ENCODE results near the gene OAS2.

Gene OAS2

DNA sequence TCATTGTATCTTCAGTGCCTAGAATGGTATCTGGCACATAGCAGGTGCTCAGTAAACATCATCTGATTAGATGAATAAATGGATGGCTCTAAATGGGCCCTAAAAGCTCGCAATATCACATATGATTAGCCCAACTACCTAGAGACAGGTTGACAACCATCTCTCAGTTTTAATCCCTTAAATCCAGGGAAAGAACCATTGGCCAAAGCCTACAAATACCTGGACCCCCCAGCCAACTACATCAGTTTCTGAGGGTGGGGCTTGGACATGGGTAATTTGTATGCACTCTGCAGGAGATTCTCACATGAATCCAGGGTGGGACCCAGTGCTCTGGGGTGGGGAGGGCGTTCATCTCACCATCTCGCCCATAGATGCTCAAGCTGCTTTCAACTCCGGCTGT is 73.4 kb downstream of the OAS2 start:
- Histone ChIP-seq H3F3A (ENCODE audit: insufficient read depth) (peaks cover 62% of the 10 kb centered on the region), H3K27me3 (ENCODE audit: low read length) (no peaks in the 10 kb centered on the region), H4K20me1 (ENCODE audit: low read depth, low read length) (no peaks in the 10 kb centered on the region), H3K9me3 (ENCODE audit: insufficient read depth, low read length) (no peaks in the 10 kb centered on the region), H3K27ac (ENCODE audit: low read depth, low read length) (peak overlapping the region; percentile 99), H3K4me3 (ENCODE audit: insufficient read depth, low read length, poor library complexity, severe bottlenecking) (no peak overlapping the region), H2AFZ (ENCODE audit: low read depth, low read length, severe bottlenecking) (no peak overlapping the region), H3K9ac (ENCODE audit: low read length) (peak overlapping the region; percentile 52), H3K4me2 (ENCODE audit: low read depth, low read length, poor library complexity, severe bottlenecking) (peak overlapping the region; percentile 56), H3K36me3 (ENCODE audit: low read length) (no peaks in the 10 kb centered on the region), H3K9me2 (replicated peaks; ENCODE audit: insufficient read depth, low read length) (no peaks in the 10 kb centered on the region), H3K79me2 (ENCODE audit: insufficient read depth, low read length) (peaks cover 26% of the 10 kb centered on the region)
- TF ChIP-seq, protein P1, sequence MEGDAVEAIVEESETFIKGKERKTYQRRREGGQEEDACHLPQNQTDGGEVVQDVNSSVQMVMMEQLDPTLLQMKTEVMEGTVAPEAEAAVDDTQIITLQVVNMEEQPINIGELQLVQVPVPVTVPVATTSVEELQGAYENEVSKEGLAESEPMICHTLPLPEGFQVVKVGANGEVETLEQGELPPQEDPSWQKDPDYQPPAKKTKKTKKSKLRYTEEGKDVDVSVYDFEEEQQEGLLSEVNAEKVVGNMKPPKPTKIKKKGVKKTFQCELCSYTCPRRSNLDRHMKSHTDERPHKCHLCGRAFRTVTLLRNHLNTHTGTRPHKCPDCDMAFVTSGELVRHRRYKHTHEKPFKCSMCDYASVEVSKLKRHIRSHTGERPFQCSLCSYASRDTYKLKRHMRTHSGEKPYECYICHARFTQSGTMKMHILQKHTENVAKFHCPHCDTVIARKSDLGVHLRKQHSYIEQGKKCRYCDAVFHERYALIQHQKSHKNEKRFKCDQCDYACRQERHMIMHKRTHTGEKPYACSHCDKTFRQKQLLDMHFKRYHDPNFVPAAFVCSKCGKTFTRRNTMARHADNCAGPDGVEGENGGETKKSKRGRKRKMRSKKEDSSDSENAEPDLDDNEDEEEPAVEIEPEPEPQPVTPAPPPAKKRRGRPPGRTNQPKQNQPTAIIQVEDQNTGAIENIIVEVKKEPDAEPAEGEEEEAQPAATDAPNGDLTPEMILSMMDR (IDR thresholded peaks at IDR 0.05; ENCODE audit: insufficient read depth, low read length, poor library complexity, severe bottlenecking): no peak
- no peak for TF ChIP-seq EZH2phosphoT487 (conservative IDR thresholded peaks at IDR 0.05; ENCODE audit: low read length)

- Histone ChIP-seq H3K9me2 (replicated peaks; ENCODE audit: insufficient read depth, low read length) (no peaks in the 10 kb centered on the region), H3F3A (ENCODE audit: insufficient read depth) (peaks cover 62% of the 10 kb centered on the region), H2AFZ (ENCODE audit: low read depth, low read length, severe bottlenecking) (no peak overlapping the region), H3K9ac (ENCODE audit: low read length) (peak overlapping the region; percentile 52), H3K4me3 (ENCODE audit: insufficient read depth, low read length, poor library complexity, severe bottlenecking) (no peak overlapping the region), H3K36me3 (ENCODE audit: low read length) (no peaks in the 10 kb centered on the region; the same call in 1 of the 2 replicates), H3K27ac (ENCODE audit: low read depth, low read length) (peak overlapping the region; percentile 99), H3K9me3 (ENCODE audit: insufficient read depth, low read length) (no peaks in the 10 kb centered on the region), H3K27me3 (ENCODE audit: low read length) (no peaks in the 10 kb centered on the region), H4K20me1 (ENCODE audit: low read depth, low read length) (no peaks in the 10 kb centered on the region), H3K4me2 (ENCODE audit: low read depth, low read length, poor library complexity, severe bottlenecking) (peak overlapping the region; percentile 56), H3K79me2 (ENCODE audit: insufficient read depth, low read length) (peaks cover 32% of the 10 kb centered on the region)
- TF ChIP-seq, protein P1 (IDR thresholded peaks at IDR 0.05; ENCODE audit: insufficient read depth, low read length, poor library complexity, severe bottlenecking): no peak
- no peak for TF ChIP-seq EZH2phosphoT487 (conservative IDR thresholded peaks at IDR 0.05; ENCODE audit: low read length)
Measured at GRCh38 chr12:113052326-113052725, 74.0 kb downstream of the OAS2 start.

GRCh38 chr12:113054948-113055486 is 76.7 kb downstream of the OAS2 start:
- no peaks in the 10 kb centered on the region for H4K20me1 ChIP-seq (ENCODE audit: low read depth, low read length)
- peaks cover 59% of the 10 kb centered on the region for H3K79me2 ChIP-seq (ENCODE audit: insufficient read depth, low read length)
- H3K36me3 ChIP-seq (ENCODE audit: low read length): peaks cover 24% of the 10 kb centered on the region
- H3K9me3 ChIP-seq (ENCODE audit: insufficient read depth, low read length): no peaks in the 10 kb centered on the region
- peak overlapping the region; percentile 98 for H3K9ac ChIP-seq (ENCODE audit: low read length)
- no peaks in the 10 kb centered on the region for H3K9me2 ChIP-seq (replicated peaks; ENCODE audit: insufficient read depth, low read length)
- peak overlapping the region; percentile 99 for H3K27ac ChIP-seq (ENCODE audit: low read depth, low read length)
- H3F3A ChIP-seq (ENCODE audit: insufficient read depth): peaks cover 69% of the 10 kb centered on the region
- H3K4me2 ChIP-seq (ENCODE audit: low read depth, low read length, poor library complexity, severe bottlenecking): peak overlapping the region; percentile 99
- H3K4me3 ChIP-seq (ENCODE audit: insufficient read depth, low read length, poor library complexity, severe bottlenecking): peak overlapping the region; percentile 93
- TF ChIP-seq, protein P1 (IDR thresholded peaks at IDR 0.05; ENCODE audit: insufficient read depth, low read length, poor library complexity, severe bottlenecking): no peak
- no peak for TF ChIP-seq EZH2phosphoT487 (conservative IDR thresholded peaks at IDR 0.05; ENCODE audit: low read length)
- H3K27me3 ChIP-seq (ENCODE audit: low read length): no peaks in the 10 kb centered on the region
- no peak overlapping the region for H2AFZ ChIP-seq (ENCODE audit: low read depth, low read length, severe bottlenecking)

Data from SU-DHL-6 (cell line).